GM18868 (cell line): ENCODE data around the gene SCIN.
"Not testable (repeated sequence)": the region's sequence is repeated elsewhere in the genome, so short reads cannot be mapped to it uniquely, and the experiment has no call there.

Experiments
- ATAC-seq: cut with Tn5 transposase; IDR thresholded peaks from one replicate; pipeline ENCODE4 v1.9.1; 2021; ENCODE audit warnings: mild to moderate bottlenecking, moderate library complexity; ENCODE audit not compliant: unreplicated experiment

The SCIN gene

GRCh38 chr7:12570534-12571461, at the start of gene SCIN:
Gene SCIN, plus strand, starts transcription at chr7:12570720. Its CDS starts 67 bp downstream, at chr7:12570787.
- peak; percentile 37 for ATAC-seq

- ATAC-seq: peak; percentile 81
Measured at GRCh38 chr7:12524794-12525386, 45.6 kb upstream of the SCIN start.

GRCh38 chr7:12526693-12527092, 43.8 kb upstream of the SCIN start:
- ATAC-seq: not testable (repeated sequence)

GRCh38 chr7:12527670-12528069, 42.9 kb upstream of the SCIN start:
- not testable (repeated sequence) for ATAC-seq

DNA sequence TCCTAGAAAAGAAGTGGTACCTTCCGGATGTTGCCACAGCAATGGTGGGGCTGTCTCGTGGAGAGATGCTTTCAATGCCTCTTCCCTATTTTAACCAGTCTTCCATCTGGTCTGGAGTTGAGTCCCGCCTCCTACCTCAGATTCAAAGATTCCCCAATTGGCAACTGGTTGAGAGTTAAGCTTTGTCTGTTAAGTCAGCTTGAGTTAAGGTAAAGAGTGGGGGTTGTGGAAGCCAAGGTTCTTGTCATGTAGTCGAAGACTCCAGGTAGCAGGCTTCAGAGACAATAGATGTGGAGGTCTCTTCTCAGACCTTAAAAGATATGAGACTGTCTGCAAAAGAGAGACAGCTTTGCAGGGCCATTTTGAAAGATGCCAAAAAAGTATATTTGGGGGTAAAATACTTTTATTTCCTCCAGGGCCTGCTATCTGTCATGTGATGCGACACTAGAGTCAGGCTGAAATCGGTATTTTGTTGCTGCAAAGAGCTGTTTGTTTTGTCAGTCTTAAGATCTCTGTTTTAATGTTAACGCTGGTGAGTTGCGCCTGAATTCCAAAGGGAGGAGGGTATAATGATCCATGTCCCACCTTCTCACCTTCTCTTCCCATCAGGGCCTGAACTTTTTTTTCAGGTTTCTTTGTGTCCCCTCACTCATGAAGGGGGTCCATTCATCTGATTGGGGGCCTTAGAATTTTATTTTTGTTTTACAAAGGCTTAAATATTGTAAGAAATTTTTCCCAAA, 40.4 kb upstream of the SCIN start:
- no peak for ATAC-seq

- ATAC-seq: no peak
Measured at GRCh38 chr7:12531784-12532183, 38.7 kb upstream of the SCIN start.

DNA sequence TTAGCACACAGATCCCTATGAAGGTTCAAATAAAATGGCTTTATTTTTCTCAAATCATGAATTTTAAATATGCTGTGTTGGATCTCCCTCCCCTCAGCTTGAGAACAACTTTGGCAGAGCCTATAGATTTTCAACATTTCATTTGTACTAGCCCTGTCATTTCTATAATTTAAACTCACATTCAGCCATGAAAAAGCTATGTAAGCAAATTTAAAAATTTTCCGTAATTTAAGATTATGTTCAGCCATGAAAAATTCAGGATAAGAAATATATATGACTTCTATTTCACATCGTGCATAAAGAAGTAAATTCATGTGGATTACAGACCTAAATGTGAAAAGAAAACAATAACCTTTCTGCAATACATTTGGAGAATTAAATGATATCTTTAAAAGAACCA, 36.5 kb upstream of the SCIN start:
- no peak for ATAC-seq

GRCh38 chr7:12539681-12540080, 30.8 kb upstream of the SCIN start:
- ATAC-seq: no peak

DNA sequence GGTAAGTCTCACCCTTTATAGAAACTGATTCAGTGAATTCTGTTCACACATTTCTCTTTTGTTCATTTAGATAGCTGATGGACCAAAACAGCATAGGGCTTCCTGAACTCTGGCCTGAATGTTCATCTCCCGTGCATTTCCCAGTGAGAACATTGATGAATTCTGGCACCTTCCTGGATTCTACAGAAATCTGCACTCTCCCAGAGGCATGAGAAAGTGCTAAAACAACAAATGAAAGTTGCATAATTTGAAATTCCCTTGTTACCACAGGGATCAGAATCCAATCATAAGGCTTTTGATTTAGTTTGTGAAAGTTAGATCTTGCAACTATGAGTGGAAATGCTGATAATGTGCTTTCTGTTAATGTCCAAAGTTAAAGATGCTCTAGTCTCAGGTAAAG, 29.7 kb upstream of the SCIN start:
- no peak for ATAC-seq

- ATAC-seq: no peak
Measured at GRCh38 chr7:12543586-12543985, 26.9 kb upstream of the SCIN start.

- no peak for ATAC-seq
Measured at GRCh38 chr7:12549106-12549505, 21.4 kb upstream of the SCIN start.

DNA sequence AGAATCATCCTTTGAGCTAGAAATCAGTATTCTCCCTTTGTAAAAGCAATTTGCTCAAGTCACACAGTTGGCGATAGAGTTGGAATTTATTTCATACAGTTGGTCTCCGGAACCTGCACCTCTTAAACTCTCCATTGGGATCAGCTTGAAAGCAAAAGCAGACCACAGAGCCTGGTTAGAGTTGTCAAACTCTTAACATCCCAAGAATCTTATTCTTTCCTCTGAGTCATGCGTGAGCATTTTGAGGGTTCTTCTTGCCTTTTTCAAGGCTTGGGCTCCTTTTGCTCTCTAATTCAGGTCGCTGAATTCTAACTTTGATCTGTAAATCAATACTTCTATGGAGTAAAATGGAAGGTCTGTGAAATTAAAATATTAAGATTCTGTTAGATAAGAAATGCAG, 19.6 kb upstream of the SCIN start:
- no peak for ATAC-seq

DNA sequence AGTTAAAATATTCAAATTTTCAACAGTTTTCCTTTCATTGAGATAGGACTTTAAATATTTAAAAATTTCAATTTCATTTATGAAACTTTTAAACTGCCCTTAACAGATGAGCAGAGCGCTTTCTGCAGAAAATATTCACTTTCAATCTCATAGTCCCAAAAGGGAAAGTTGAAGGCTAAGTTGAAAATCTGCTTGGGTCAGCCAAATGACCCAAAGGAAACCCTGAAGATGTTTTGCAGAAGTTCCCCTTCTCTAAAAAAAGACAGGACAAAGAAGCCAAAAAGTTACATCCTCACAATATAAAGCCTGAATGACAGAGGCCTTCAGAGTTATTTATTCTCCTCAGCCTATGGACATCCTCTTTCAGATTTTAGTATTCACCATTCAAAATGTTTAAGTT, 17.6 kb upstream of the SCIN start:
- no peak for ATAC-seq

- no peak for ATAC-seq
Measured at GRCh38 chr7:12553416-12553815, 17.1 kb upstream of the SCIN start.

DNA sequence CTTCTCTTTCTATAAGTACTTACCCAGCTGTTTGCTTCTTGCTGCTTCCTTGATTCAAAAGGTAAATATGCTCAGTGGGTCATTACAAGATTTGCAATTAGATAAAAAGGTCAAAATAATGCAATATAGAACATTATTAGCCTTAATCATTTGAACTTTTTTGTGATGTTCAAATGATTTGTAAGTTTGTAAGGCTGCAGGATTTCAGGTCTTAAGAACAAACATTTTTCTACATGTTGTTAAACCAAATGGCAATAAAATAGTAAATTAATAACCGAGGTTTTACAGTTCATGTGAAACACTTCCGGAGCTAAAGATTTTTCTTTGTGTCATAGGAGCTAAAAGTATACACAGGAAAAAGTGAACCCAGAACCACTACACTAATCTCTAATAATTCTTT, 16.2 kb upstream of the SCIN start:
- ATAC-seq: no peak

DNA sequence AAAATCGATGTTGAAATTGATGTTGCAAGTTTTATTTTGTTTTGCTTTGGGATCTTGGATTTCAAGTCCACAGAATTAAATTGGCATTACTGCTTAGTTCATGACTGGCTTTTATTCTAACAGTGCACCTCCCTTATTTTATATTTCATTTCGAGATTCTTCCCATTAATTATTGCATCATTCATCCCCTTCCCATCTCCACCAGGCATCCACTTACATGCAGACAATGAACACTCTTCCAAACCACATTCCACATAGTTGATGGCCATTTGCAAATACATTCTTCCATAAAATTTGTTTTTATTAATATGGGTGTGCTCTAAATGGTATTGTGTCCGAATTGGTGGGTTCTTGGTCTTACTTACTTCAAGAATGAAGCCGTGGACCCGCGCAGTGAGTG, 15.6 kb upstream of the SCIN start:
- no peak for ATAC-seq

- not testable (repeated sequence) for ATAC-seq
Measured at GRCh38 chr7:12555695-12556094, 14.8 kb upstream of the SCIN start.

DNA sequence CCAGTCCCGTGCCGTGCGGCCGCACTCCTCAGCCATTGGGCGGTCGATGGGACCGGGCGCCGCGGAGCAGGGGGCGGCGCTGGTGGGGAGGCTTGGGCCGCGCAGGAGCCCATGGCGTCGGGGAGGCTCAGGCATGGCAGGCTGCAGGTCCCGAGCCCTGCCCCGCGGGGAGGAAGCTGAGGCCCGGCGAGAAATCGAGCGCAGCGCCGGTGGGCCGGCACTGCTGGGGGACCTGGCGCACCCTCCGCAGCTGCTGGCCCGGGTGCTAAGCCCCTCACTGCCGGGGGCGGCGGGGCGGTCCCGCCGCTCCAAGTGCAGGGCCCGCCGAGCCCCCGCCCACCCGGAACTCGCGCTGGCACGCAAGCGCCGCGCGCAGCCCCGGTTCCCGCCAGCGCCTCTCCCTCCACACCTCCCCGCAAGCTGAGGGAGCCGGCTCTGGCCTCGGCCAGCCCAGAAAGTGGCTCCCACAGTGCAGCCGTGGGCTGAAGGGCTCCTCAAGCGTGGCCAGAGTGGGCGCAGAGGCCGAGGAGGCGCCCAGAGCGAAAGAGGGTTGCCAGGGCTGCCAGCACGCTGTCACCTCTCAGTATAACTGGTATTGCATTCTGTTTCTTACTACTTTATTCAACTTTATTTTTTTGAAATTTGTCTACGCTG, 14.3 kb upstream of the SCIN start:
- not testable (repeated sequence) for ATAC-seq

DNA sequence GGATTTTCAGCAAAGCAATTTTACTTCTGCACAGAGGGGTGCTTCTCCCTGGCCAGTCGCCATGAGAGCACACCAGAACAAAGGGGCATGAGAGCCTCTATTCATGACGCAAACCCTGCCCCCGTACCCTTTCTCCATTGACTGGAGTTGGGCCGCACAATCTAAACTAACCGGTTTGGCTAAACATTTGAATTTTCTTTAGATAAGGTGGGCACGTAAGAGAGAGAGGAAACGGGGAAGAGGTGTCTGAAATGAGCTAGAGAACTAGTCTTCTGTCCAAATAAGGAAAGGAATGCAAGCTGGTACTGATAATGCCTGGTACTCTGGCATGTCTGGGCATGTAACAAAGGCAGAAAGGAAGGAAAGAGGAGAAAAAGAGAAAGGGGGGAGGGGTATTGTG, 13.2 kb upstream of the SCIN start:
- ATAC-seq: no peak

DNA sequence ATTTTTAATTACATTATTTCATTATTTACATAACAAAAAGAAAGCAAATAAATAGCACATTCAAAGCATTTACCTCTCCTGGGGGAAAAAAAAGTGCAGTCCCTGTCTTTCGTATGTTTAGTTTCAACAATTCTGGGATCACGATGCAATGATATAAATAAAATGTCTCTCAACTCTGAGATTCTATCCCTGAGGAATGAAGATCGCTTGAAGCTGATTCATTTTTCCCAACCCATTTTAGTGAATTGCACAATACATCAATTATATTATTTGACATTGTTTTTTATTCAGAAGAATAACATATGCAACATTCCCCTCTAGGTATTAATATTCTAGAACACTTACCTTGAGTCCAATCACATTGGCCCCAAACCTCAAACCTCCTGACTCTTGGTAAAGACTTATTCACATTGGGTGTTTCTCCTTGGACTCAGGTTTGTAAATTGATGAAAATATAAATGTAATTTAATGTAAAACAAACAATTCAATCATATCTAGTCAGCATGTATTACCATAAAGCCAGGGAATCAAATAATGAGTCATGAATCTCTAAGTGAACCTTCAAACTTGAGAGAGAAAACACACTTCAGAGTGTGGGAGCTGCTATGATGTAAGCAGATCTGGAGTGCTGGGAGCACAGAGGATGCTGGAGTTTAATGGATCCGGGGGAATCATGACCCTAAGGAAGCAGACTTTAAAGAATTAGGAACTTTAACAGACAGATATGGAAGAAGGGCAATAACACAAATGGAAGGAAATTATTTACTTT, 5.3 kb upstream of the SCIN start:
- ATAC-seq: no peak
